Stimulated activated CD8-positive, alpha-beta memory T cell treated with anti-CD3 and anti-CD28 coated beads, Interleukin-12 subunit alpha, Interleukin-12 subunit beta, amount 100 ng/mL, for 24 hours (primary cell): ENCODE data around the gene SLC41A3.
A peak's percentile ranks its signal among the peaks of the same experiment; 100 is the strongest.

Experiments
- DNase-seq: peaks from one replicate; pipeline ENCODE4 v3.0.0-alpha.2; 2020; ENCODE audit errors: extremely low read depth

The SLC41A3 gene

DNA sequence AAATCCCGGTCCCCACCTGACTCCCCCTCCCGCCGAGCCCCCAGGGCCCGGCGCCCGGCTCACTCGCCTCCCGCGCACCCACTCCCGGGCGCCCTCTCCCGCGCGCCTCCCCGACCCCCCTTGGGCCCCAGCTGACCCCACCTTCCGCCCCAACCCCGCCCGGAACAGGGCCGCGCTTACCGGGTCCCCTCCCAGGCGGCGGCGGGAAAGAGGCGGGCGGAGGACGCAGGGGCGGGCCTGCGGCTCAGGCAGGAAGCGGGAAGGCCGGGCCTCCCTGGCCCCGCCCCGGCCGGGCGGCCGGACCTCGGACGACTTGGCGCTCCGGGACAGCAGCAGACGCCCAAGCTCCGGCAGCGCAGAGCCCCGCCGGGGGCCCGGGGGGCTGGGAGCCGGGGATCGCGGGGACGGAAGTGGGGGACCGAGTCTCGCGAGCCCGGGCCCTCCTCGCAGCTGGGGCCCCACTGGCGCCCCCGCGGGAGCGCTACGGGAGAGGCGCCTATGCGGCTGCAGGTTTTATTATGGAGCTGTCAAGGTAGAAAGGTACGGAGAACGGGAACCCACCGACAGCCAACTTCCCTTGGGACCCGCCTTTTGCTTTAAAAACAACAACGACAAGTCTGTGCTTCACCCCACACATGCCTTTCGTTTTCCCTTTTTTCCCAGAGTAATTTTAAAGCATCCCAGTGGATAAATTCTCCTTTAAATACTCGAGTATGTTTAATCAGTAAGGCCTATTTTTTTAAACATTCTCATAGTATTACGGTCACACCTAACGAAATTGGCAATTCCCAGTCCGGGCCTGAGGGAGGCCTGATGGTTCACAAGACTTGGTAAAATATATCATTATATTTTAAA is at the start of gene SLC41A3:
TSS of gene SLC41A3 (minus strand) at position 212 of the 855 bp plus-strand sequence. CDS start 15,905 bp downstream, outside the sequence.
- peak; percentile 82 for DNase-seq

DNA sequence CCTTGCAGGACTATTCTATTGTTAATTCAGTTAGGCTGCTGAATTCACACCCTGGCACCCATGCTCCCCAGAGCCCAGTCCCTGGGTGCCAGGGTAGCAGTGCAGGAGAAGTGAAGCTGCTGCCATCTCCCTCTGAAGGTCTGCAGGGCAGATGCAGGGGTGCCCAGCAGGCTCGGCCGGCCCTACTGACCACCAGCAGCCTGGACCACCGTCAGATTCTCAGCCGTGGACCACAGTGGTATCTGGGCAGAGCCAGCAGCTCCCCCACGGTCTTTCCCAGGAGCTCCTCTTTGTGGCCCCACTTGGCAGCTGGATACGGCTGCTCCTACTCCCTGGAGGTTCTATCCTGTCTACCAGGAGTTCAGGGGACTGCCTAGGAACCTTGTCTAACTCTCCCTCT is 49.7 kb upstream of the SLC41A3 start:
- DNase-seq: no peak

DNA sequence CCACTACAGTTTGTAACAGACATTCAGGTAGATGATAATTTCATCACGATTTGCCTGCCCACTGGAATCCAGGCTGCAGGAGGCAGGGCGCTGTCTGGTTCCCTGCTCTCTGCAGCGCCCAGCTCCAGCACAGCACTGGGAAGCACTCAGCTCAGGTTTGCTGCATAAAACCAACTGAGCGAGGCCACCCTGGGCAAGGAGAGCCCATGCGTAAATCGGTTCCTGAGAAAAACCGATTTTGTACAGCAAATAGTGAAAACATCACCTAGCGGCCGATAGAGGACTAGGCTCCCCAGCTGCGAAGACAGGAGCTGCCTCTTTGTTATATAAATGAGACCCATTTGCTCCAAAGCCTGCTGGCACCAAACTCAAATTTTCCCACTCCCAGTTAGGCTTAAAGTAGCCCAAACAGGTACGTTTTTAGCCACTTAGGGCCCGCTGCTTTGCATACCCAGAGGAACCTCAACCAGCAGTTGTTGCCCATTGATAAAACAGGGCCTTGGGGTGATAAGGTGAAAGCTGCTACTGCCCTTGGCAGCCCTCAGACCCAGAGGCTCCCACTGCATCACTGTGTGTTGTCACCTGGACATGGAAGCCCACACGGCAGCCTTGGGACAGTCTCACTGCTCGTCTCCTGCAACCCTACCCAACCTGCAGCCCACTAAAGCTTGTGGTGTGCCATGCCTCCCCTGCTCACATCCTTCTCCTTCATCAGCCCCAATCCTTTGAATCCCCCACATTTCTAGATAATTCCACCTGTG is 49.0 kb upstream of the SLC41A3 start:
- no peak for DNase-seq

DNA sequence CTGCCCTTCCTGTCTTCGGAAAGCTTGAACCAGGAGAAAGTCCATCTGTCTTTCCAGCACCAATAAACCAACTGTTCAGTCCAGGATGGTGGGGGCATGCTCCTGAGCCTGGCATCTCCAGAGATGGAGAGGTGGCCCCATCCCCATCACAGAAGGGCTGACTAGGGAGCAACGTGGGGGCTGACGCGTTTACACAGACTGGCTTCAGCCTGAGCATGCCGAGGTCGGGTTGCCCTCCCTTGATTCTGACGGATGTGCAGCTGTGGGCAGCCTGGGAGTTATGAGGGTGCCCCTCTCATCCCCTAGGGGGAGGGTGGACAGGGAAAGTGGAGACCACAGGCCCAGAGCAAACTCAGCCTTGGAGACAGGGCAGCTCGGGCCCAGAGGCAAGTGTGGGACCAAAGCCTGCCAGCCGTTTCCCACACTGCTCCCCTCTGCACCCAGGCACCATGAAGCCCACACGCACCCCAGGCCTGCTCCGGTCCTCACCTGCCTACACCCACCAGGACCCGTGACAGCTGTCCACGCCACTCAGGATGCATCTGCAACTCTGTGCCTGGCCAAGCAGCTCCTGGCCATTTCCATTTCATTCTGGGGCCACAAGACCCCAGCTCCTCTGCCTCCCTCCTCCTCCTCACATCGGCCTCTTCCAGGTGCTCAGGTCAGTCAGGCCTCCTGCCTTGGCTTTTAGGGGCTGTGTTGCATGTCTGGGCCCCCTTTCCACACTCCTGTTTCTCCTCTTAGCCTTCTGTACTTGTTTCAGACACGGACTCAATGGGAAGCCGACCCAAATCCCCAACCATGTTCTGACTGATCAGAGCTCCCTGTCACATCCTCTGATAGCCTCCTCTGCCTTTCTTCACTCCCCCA is 48.2 kb upstream of the SLC41A3 start:
- DNase-seq: no peak

DNA sequence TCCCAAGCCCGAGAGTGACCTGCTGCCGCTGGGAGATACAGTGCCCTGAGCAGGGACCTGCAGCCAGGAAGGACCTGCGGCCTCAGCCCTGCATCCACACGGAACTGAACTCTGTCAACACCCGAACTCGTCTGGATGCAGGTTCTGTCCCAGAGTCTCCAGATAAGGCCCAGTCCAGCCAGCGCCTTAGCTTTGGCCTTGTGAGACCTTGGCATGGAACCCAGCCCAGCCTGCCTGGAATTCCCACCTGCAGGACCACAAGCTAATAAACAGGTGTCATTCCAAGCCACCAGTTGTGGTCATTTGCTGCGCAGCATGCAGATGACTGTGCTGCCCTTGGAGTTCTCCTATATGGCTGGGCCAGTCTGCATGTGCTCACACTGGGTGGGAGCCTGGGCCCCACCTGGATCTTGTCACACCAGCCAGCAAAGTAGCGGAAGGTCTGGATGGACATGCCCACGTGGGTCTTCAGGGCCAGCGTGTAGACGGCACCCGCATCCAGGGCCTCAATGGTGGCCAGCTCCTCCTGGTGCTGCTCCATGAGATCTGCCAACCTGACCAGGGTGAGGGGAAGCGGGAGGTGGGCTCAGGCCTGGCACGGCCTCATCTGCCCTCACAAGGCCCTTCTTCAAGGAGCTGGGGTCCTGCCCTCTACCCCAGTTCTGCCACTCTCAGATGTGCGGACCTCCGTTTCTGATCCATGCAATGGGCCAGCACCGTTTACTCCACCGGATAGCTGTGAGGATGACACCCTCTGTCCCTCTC is 47.2 kb upstream of the SLC41A3 start:
- no peak for DNase-seq

DNA sequence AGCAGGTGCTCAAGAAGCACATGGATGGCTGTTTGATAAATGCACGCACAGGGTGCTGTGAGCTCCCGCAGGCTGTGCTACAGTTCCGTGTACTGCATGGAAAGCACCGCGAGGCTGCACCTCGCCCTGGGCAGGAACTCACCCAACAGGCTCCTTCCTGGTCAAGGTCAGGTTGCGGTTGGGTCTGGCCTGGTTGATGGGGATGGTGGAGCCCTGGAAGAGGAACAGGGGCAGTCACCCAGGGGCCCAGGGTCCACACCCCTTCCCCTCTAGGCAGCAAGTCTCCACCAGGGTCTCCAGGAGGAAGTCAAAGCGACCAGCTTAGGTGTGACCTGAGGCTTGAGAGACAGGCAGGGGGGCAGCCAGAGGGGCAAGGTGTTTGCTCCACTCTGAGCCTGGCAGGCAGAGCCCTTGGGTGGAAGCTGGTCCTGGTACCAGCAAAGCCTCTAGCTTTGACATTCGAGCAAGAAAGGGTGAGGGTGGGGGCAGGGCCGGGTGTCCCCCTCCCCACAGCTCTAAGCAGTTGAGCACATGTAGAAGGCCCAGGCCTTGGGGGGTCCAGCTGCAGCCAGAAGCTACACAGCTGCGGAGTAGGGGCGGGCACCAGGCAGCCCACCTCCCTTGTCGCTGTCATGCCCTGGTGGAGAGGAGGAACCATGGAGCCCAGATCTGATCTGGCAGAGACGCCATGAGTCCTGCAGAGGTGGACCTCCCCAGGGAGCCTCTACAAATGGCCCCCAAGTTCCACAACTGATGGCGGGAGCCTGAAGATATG is 46.3 kb upstream of the SLC41A3 start:
- no peak for DNase-seq

DNA sequence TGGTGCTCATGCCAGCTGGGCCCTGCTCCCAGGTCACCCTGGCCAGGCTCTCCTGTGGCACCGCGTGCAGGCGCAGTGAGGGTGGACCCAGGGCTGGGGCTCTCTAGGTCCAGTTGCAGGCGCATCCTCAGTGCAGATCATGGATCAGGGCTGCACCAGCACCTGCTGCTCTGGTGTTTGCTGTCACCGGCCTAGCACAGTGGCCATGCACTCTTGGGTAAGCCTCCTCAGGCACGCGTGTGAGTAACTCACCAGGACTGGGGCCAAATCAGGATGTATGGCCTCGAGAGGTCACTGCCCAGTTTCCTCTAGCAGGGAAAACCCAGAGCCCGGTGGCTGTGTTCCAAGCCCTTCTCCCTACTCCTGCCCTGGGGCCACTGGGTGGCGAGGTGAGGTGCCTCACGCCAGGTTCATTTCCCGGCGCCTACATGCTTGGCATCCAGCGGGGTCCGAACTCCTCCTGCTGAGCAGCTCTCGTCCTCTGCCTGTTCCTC is 45.5 kb upstream of the SLC41A3 start:
- DNase-seq: no peak

DNA sequence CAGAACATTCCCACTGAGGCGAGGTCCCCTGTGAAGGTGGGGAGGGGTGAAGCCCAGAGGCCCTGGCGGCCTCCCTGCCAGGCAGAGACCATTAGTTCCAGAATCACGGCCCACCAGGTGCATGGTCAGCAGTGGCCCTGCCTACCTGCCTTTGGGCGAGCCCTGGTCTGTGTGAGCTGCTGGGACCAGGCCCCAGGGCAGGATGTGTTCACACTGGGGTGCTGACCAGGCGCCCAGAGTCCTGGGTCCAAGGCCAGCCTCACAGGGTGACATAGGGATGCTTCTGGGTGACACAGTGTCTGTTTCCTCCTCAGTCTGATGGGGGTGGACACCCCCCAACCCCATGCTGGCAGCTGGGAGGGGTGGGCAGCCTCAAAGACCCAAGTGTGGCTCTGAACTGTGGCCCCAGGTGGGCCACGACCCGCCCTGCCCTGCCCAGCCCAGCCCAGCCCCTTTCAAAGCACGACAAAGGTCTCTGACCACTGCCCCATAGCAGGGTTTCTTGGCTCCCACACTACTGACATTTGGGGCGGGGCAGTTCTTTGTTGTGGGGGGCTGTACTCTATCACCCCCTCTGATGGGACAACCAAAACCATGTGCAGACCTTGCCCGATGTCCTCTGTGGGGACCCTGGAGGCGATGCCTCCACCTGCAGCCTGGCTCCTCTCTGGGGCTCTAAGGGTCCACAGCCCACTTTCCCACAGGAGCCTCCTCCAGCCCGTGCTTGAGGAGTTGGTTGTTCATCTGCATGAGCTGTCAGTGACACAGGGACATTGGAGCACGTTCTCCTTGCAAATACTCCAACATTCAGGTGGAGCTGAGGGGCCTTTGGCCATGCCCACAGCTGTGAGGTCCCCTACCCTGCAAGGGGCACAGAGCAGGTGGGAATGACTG is 44.8 kb upstream of the SLC41A3 start:
- no peak for DNase-seq

DNA sequence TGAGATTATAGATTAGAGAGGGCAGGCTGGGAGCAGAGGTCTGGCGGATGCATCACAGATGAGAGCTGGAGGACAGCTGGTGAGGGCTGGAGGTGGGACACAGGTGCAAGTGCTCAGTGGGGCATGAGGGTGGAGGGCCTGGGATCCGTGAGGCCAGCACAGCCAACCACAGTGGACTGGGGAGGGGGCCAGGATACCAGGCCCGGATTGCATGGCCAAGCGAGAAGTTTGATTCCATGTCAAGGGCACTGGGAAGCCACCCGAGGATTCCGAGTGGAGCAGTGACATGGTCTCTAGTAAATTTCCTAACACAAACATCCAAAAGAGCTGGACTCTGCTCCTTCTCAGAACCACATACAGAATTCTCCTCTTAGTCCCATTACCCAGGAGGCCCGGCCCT is 44.0 kb upstream of the SLC41A3 start:
- no peak for DNase-seq

DNA sequence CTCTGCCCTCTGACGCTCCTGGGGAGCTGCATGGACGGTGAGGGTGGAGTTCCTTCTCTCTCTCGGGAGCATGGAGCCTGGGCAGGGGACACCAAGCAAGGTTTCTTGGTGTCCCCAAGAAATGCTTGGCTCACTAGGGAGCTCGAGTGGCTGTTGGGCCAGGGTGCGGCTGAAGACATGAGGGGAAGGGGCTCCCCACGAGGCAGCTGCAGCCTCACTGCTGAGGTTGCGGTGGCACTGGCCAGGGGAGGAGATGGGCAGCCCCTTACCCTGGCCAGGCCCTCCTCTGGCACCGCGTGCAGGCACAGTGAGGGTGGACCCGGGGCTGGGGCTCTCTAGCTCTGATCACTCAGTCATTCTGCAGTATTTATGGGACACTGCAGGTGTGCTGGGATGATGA is 43.5 kb upstream of the SLC41A3 start:
- DNase-seq: no peak

DNA sequence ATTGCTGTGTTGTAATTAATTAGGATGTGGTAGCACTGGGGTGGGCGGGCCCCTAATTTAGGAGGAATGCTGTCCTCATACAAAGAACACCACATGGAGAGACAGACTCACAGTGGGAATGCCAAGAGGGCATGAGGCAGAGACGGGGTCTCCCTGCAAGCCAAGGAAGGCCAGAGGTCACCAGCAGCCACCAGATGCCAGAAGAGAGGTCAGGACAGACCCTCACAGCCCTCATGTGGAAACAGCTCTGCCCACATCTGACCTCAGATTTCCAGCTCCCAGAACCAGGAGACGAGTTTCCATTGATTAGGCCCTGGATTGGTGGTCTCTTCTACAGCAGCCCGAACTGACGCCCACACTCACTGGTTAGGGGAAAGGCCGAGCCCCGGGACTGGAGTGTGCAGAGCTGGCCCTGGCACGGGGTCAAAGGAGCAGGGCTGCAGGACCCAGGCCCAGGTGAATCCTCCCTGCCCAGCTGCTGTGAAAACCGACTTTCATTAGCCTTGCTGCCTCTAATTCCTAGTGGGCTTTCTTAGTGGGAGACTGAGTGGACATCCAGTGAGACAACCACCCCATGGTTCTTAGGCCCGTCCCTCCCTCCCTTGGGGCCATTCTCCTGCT is 43.0 kb upstream of the SLC41A3 start:
- DNase-seq: no peak

DNA sequence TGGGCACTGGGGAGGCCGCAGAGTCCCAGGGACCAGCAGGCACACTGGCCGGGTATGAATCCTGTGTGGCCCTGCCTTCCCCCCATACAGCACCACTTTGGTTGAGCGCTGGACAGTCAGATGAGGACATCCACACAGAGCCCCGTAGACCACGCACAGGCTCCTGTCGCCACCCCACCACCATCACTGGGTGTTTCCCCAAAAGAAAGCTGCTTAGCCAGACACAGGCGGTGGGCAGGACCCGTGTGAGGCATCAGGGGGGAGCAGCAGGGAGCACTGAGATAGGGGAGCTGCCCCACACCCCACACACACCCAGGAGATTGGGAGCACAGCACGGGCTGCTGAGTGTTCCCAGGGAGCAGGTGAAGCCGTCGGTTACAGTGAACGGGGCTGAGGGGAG is 42.4 kb upstream of the SLC41A3 start:
- DNase-seq: no peak

DNA sequence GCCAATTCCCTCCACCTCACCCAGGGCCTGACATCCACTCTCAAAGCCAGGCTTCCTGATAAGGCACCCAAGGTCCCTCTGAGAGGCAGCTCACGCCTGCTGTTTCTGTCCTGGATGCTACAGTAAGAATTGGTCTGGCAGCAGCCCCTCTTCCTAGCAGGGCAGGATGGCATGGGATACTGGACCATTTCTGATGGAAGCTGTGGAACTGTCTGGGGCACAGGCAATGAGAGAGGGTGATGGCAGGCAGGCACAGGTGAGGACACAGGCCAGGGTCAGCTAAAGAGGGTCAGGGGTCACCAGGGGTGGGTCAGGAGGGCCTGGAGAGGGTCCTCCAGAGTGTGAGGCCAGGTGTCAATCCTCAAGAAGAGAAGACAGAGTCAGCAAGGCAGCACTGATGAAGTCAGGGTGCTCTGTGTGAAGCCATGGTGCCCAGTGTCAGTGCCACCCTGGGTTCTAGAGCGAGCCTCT is 41.9 kb upstream of the SLC41A3 start:
- no peak for DNase-seq

DNA sequence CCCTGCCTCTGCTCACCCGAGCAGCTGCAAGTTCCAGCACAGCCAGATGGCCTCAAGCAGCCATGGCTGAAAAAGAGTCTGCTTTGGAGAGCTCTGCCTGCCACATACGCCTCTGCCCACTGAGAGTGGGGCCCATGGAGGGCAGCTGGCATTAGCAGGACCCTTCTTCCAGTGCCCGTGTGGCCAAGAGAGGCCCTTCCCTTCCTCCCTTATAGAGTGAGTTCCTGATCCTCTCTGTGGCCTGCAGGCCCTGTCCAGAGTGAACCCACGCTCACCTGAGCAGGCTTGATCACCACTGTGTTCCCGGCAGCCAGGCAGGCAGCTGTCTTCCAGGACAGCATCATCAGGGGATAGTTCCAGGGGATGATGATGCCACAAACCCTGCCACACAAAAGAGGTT is 41.4 kb upstream of the SLC41A3 start:
- DNase-seq: no peak

DNA sequence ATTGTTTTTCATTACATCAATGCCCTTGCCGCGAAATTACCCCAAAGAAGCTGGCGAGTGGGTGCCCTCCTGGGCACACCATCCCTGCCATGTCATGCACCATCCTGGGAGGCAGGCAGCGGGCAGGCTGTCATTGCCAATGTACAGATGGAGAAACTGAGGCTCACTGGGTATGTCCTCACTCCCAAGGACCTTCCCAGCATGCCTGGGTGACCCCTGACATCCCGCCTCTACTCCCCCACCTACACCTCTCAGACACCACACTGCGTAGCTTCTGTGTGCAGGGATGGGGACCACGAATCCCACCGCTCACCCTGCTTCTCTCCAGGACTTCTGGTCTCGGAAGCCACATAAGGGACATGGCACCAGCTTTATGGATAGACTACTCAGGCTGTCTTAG is 41.0 kb upstream of the SLC41A3 start:
- DNase-seq: no peak

DNA sequence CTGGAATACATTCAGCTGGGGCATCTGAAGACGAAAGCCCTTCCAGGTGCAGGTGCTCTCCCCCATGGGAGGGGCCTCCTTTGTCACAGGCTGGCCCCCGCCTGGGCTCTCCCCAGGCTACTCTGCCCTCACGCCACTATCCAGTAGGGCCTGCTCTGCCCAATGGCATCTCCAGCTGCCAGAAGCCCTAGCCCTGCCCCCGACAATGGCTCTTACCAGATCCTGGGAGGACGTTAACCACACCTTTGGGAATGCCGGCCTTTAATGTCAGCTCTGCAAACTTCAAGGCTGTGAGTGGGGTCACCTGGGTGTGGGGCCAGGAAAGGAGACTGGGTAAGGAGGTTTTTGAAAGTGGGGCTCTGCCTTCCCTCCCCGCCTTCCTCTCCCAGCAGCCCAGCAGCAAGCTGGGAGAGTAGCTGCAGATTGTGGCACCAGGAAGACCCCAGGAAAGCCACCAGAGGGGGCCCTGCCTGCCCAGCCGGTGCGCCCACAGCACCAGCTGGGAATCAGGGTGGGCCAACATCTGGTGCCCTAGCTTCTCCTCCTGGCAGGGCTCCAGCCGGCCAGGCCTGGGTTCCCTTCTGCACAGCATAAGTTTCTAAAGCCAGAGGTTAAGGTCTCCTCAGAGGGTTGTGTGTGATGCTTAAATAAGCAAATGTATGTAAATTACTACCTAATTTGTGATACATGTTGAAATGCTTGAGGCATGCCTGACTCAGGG is 40.4 kb upstream of the SLC41A3 start:
- no peak for DNase-seq

DNA sequence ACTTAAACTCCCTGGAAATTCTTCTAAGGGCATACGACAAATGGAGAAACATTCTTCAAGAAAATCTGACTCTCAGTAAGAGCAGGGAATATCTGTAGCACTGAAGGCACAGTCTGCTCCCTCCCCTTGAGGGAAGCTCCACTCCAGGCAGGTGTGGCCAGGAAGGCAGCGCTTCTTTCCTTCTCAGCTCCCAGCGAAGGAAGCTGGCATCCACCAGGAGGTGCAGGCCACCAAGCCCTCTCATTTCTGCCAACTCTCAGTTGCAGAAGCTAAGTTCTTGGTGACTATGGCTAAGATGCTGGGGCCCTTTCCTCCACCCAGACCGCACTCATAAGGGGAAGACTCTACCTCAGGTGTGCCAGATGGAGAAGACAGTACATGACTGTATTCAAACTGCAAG is 37.7 kb upstream of the SLC41A3 start:
- DNase-seq: no peak

DNA sequence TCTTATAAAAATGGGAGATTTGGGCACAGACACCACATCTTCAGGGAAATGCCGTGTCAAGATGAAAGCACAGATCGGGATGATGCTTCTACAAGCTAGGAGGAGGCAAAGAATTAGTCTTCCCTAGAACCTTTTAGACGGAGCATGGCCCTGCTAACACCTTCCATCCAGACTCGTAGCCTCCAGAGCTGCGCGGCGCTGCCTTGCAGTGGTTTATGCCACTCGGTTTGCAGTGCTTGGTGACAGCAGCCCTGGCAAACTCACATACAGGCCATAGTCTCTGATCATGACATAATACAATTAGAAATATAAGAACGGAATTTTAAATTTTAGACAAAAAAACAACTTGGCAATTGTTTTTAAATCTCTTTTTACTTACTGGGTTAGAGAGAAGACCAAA is 37.1 kb upstream of the SLC41A3 start:
- no peak for DNase-seq
